HG02943 (cell line): ENCODE data around the gene DTX4.

Source experiments
- ATAC-seq: cut with Tn5 transposase; IDR thresholded peaks from one replicate; pipeline ENCODE4 v1.9.1; 2021; ENCODE audit warnings: mild to moderate bottlenecking, low read depth, moderate library complexity; ENCODE audit not compliant: unreplicated experiment

The DTX4 gene

GRCh38 chr11:59189986-59190385 is 18.1 kb downstream of the DTX4 start:
- no peak for ATAC-seq

- no peak for ATAC-seq
Observed at GRCh38 chr11:59191095-59191494, 19.2 kb downstream of the DTX4 start.

- no peak for ATAC-seq
Observed at GRCh38 chr11:59191890-59192289, 20.0 kb downstream of the DTX4 start.

- ATAC-seq, result no peak
Observed at GRCh38 chr11:59192446-59193020, 20.6 kb downstream of the DTX4 start.

- no peak for ATAC-seq
Observed at GRCh38 chr11:59193587-59194130, 21.7 kb downstream of the DTX4 start.

- no peak for ATAC-seq
Observed at GRCh38 chr11:59195586-59195985, 23.7 kb downstream of the DTX4 start.

- no peak for ATAC-seq
Observed at GRCh38 chr11:59196777-59197176, 24.8 kb downstream of the DTX4 start.

- ATAC-seq, result no peak
Observed at GRCh38 chr11:59197991-59198390, 26.1 kb downstream of the DTX4 start.

- no peak for ATAC-seq
Observed at GRCh38 chr11:59198726-59199125, 26.8 kb downstream of the DTX4 start.

- no peak for ATAC-seq
Observed at GRCh38 chr11:59199546-59200422, 27.9 kb downstream of the DTX4 start.

- ATAC-seq, result no peak
Observed at GRCh38 chr11:59200423-59200746, 28.5 kb downstream of the DTX4 start.

- ATAC-seq, result no peak
Observed at GRCh38 chr11:59201353-59201752, 29.4 kb downstream of the DTX4 start.

- ATAC-seq, result no peak
Observed at GRCh38 chr11:59204746-59205145, 32.8 kb downstream of the DTX4 start.

GRCh38 chr11:59205648-59206047 is 33.7 kb downstream of the DTX4 start:
- ATAC-seq, result no peak

- ATAC-seq, result no peak
Observed at GRCh38 chr11:59206635-59207034, 34.7 kb downstream of the DTX4 start.

GRCh38 chr11:59207988-59208451 is 36.1 kb downstream of the DTX4 start:
- no peak for ATAC-seq

- no peak for ATAC-seq
Observed at GRCh38 chr11:59208956-59209355, 37.0 kb downstream of the DTX4 start.

- no peak for ATAC-seq
Observed at GRCh38 chr11:59212222-59212621, 40.3 kb downstream of the DTX4 start.

- no peak for ATAC-seq
Observed at GRCh38 chr11:59212744-59213631, 41.1 kb downstream of the DTX4 start, which contains the start of gene MPEG1. MPEG1 (minus strand) TSS chr11:59212927; CDS start chr11:59212865, 62 bp downstream.

GRCh38 chr11:59214141-59214893 is 42.4 kb downstream of the DTX4 start:
- ATAC-seq, result no peak
